K562 (cell line): ENCODE data around the gene SDC1. TPM values are rescaled to one million over a fixed set of nuclear protein-coding genes. Genes with fewer than 3 reads are reported as not detected.

Experiments used
- ATAC-seq: fragments of 200-7000 bp; cut with Tn5 transposase; 3 replicates; pipeline ENCODE4 v1.9.1; 2020; ENCODE audit warnings: moderate library complexity
- BruUV-seq: library from RNA; stranded (reverse); fragments of 400-500 nt; replicated peaks from 2 replicates; lab custom pipeline; 2021; lab: Mats Ljungman, UMichigan
- CTCF ChIA-PET: fragments of 300-600 bp; formaldehyde crosslinking; extraction: SDS; loops from one replicate; lab custom pipeline; 2021; ENCODE audit warnings: low intra/inter-chr PET ratio; lab: Yijun Ruan, JAX
- POLR2A ChIA-PET: fragments of 300-600, 350-650 bp; sonication (Branson Sonifier 250); formaldehyde crosslinking; extraction: SDS; loops from one replicate; lab custom pipeline; 2021; ENCODE audit warnings: antibody characterized with exemption, inconsistent platforms; lab: Yijun Ruan, JAX
- DNase-seq, 4 experiments: peaks; one replicate each; pipeline versions ENCODE4 v3.0.0 to v3.0.0-alpha.2; 2011 to 2018; ENCODE audit warnings: low spot score in 3 of 4, mixed read lengths in 3 of 4; ENCODE audit errors: extremely low read depth in 1 of 4
- FAIRE-seq: peaks from 2 replicates; lab custom pipeline; 2011; peaks lifted over from hg19 to GRCh38; lab: Jason Lieb, UNC
- H2AFZ ChIP-seq: 2 replicates; pipeline ENCODE4 v1.6.0; 2011; ENCODE audit warnings: low read depth, low read length, control low read depth, inconsistent platforms
- H3K27ac ChIP-seq: fragments of 200-600 bp; 3 replicates; pipeline ENCODE4 v1.8.0; 2011; ENCODE audit warnings: low read depth, mild to moderate bottlenecking, control low read depth, inconsistent platforms, low read length, moderate library complexity, mixed read lengths; ENCODE audit errors: extremely low read depth
- H3K27me3 ChIP-seq, 2 experiments: fragments of 300-600 bp in 1 of 2; 2 replicates in 1 of 2; 3 replicates in 1 of 2; pipeline versions ENCODE4 v1.6.0 to v1.8.0; 2011; ENCODE audit warnings: inconsistent platforms in 2 of 2, low read length in 2 of 2, mild to moderate bottlenecking in 1 of 2, mixed read lengths in 1 of 2, moderate library complexity in 1 of 2; ENCODE audit not compliant: control insufficient read depth in 2 of 2, insufficient read depth in 2 of 2
- H3K36me3 ChIP-seq: fragments of 300-600 bp; 3 replicates; pipeline ENCODE4 v1.8.0; 2011; ENCODE audit warnings: mild to moderate bottlenecking, low read length, inconsistent platforms; ENCODE audit not compliant: control insufficient read depth, insufficient read depth
- H3K4me1 ChIP-seq, 2 experiments: fragments of 200-600 bp in 1 of 2; replicated peaks in 1 of 2; 2 replicates in 1 of 2; 3 replicates in 1 of 2; pipeline versions ENCODE4 v1.5.1 to v1.8.0; 2011; ENCODE audit warnings: inconsistent platforms in 2 of 2, low read length in 2 of 2, mild to moderate bottlenecking in 1 of 2, mixed read lengths in 1 of 2, moderate library complexity in 1 of 2; ENCODE audit not compliant: control insufficient read depth in 2 of 2, insufficient read depth in 2 of 2
- H3K4me2 ChIP-seq: 2 replicates; pipeline ENCODE4 v1.6.1; 2011; ENCODE audit warnings: low read length, control low read depth, inconsistent platforms, mixed read lengths; ENCODE audit not compliant: insufficient read depth
- H3K4me3 ChIP-seq: fragments of 200-600 bp; sonication (generic), shearing (Covaris generic); 2 replicates; pipeline ENCODE4 v1.5.1; 2016; ENCODE audit warnings: control low read depth, inconsistent platforms
- H3K79me2 ChIP-seq: fragments of 200-600 bp; 3 replicates; pipeline ENCODE4 v1.8.0; 2011; ENCODE audit warnings: low read length, inconsistent platforms; ENCODE audit not compliant: control insufficient read depth, insufficient read depth
- H3K9ac ChIP-seq, 2 experiments: 2 replicates each; pipeline versions ENCODE4 v1.6.0 to v1.6.1; 2011; ENCODE audit warnings: low read depth in 2 of 2, low read length in 2 of 2, control low read depth in 1 of 2, inconsistent platforms in 1 of 2, mild to moderate bottlenecking in 1 of 2, mixed read lengths in 1 of 2; ENCODE audit not compliant: insufficient read depth in 1 of 2
- H3K9me1 ChIP-seq: one replicate; pipeline ENCODE4 v1.6.0; 2011; ENCODE audit warnings: inconsistent platforms, mild to moderate bottlenecking, low read length, moderate library complexity; ENCODE audit not compliant: control insufficient read depth, insufficient read depth
- H3K9me3 ChIP-seq: replicated peaks from 2 replicates; pipeline ENCODE4 v1.5.1; 2011; ENCODE audit warnings: low read depth, low read length, inconsistent platforms; ENCODE audit not compliant: control insufficient read depth, insufficient read depth
- H4K20me1 ChIP-seq: replicated peaks from 2 replicates; pipeline ENCODE4 v1.6.1; 2011; ENCODE audit warnings: low read length, inconsistent platforms, mixed read lengths; ENCODE audit not compliant: control insufficient read depth, insufficient read depth
- RBM22 ChIP-seq: fragments of 200-400 bp; formaldehyde crosslinking; IDR thresholded peaks from 2 replicates; pipeline ENCODE4 v1.6.1; 2018; ENCODE audit warnings: low read length, low read depth; ENCODE audit not compliant: poor library complexity, severe bottlenecking
- ZFX ChIP-seq: sonication (generic); formaldehyde crosslinking; IDR thresholded peaks from 2 replicates; pipeline ENCODE4 v1.8.0; 2022; ENCODE audit warnings: mild to moderate bottlenecking, missing genetic modification reagents, moderate library complexity
- WGBS: fragments of 100-300 bp; shearing (Covaris generic); methylation state at CpG from one replicate; pipeline ENCODE4 v1.1.6; 2016; ENCODE audit warnings: low coverage, mixed read lengths; ENCODE audit not compliant: insufficient coverage; ENCODE audit errors: missing lambda C conversion rate; 5-methylcytosine and 5-hydroxymethylcytosine counted together
- in situ Hi-C: fragments of 300-500 bp; cut with MboI; formaldehyde crosslinking; loops from 4 replicates; pipeline ENCODE4 v1.15.0; 2018; ENCODE audit warnings: inconsistent platforms, mixed read lengths
- intact Hi-C: fragments of 100-400 bp; cut with micrococcal nuclease; formaldehyde crosslinking; loops from 2 replicates; pipeline ENCODE4 v1.14.2; 2022
- polyA plus RNA-seq, 8 experiments: library from polyadenylated mRNA; depleted of rRNA in 4 of 8; stranded (reverse) in 5 of 8; unstranded in 3 of 8; fragments of >200 nt; fragmentation: Nextera tagmentation in 2 of 8; fragmentation: Illumina TruSeq in 1 of 8; extraction: Ambion mirVana in 2 of 8; extraction: Trizol in 1 of 8; gene quantifications; 2 replicates each; pipeline versions ENCODE4 v1.2.1 to v1.2.3, GENCODE V29; 2011 to 2014; ENCODE audit warnings: inconsistent platforms in 1 of 8, missing spikeins in 1 of 8
- total RNA-seq, 7 experiments: library from RNA; depleted of rRNA in 6 of 7; stranded (reverse); fragments of >200 nt in 6 of 7; fragmentation: Illumina TruSeq in 2 of 7; extraction: Trizol in 2 of 7; gene quantifications; 2 replicates each; pipeline versions ENCODE4 v1.2.1 to v1.2.3, GENCODE V29; 2011 to 2021; ENCODE audit warnings: low replicate concordance in 1 of 7
- TF ChIP-seq, protein P1 (sequence below): fragments of 200-800 bp; sonication (Bioruptor generic); IDR thresholded peaks from 2 replicates; pipeline ENCODE4 v1.6.1; 2017; ENCODE audit warnings: missing genetic modification characterization, missing compliant biosample characterization

The SDC1 gene
- total and polyA plus RNA-seq, 9 of the 15 experiments (the other 6 are each of a cell fraction or from before 2014, with no cell fraction given) = 0.06 to 2.7 (median 0.49) TPM

DNA sequence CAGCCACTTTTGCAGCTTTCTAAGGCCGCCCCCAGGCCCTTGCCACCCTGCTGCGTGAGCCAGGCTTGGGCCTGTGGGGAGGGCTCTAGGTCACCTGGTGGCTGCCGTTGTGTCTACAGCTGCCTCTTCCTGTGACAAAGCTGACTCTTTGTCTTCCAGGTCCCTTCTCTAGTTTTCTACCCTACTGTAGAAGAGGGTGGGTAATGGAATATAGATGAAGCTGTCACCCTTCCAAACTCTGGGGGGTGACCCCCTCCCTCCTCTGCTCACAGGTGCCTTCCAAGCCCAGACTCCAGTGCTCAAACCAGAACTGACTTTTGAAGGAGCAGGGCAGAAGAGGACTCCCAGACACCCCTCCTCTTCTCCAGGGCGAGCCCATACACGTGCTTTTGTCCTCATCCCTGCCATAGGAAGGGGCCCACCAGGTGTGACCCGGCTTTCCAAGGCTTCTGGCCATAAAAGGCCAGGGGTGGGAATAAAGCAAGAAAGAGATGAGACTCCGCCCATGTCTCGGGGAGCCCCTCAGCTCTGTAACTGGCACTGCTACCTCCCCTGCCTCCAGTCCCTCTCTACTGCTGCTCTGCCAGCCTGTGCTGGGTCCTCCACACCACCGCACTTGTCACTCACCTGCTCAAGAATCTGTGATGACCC is 17.9 kb upstream of the SDC1 start:
- Histone ChIP-seq H3K4me3 (no peak overlapping the region), H3K27me3 (peaks cover 0 to 6% of the 10 kb centered on the region in 2 experiments; a peak in 1 of 5 replicates), H3K79me2 (no peaks in the 10 kb centered on the region), H3K9me3 (no peaks in the 10 kb centered on the region), H3K4me1 (peaks cover 3 to 9% of the 10 kb centered on the region in 2 experiments; a peak in 3 of 5 replicates), H3K36me3 (peaks cover 14% of the 10 kb centered on the region; the same call in 1 of the 3 replicates), H2AFZ (peak overlapping the region; percentile 73), H3K27ac (no peak overlapping the region), H4K20me1 (no peaks in the 10 kb centered on the region; the same call in 1 of the 2 replicates), H3K4me2 (peak overlapping the region; percentile 17; the same call in 1 of the 2 replicates), H3K9me1 (peaks cover 4% of the 10 kb centered on the region), H3K9ac (no peak overlapping the region; a peak in 1 of 4 replicates)
- no TSS peak for BruUV-seq
- ChIA-PET CTCF (no interaction called here), POLR2A (interaction anchor here (1.1 kb wide), 2 partner anchors 10 to 343 kb away, joined by 3 to 4 read pairs; no protein-coding TSS in a partner anchor)
- TF ChIP-seq ZFX (CRISPR knock-in tag) (peak; percentile 31; the same call in 1 of the 2 replicates), RBM22 (peak; percentile 47)
- TF ChIP-seq, protein P1, sequence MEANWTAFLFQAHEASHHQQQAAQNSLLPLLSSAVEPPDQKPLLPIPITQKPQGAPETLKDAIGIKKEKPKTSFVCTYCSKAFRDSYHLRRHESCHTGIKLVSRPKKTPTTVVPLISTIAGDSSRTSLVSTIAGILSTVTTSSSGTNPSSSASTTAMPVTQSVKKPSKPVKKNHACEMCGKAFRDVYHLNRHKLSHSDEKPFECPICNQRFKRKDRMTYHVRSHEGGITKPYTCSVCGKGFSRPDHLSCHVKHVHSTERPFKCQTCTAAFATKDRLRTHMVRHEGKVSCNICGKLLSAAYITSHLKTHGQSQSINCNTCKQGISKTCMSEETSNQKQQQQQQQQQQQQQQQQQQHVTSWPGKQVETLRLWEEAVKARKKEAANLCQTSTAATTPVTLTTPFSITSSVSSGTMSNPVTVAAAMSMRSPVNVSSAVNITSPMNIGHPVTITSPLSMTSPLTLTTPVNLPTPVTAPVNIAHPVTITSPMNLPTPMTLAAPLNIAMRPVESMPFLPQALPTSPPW (CRISPR knock-in tag) = no peak
- in situ Hi-C loops = no loop called here
- ATAC-seq (peak; percentile 77), DNase-seq (peak in 2 of 4 experiments; percentile 15 to 20), FAIRE-seq (no peak)
- 57% methylated on average over 9 of the region's 9 CpGs for WGBS
- intact Hi-C loops = loop anchor here (5.0 kb wide), 1 partner anchor 179 kb away; no protein-coding TSS in a partner anchor
